ENCODE measurements around the gene NEU3.

- TF ChIP-seq SPI1 (IDR thresholded peaks at IDR 0.05; ENCODE audit: low read depth, low read length) = no peak
- no peak for TF ChIP-seq POLR2A (IDR thresholded peaks at IDR 0.05; ENCODE audit: low read depth, low read length)
- TF ChIP-seq POLR2AphosphoS5 (IDR thresholded peaks at IDR 0.05; ENCODE audit: low read depth, low read length) = no peak
- no peak for TF ChIP-seq TAF1 (IDR thresholded peaks at IDR 0.05; ENCODE audit: low read depth, low read length)
- TF ChIP-seq POU2F2 (IDR thresholded peaks at IDR 0.05; ENCODE audit: low read depth, low read length) = no peak
Observed at GRCh38 chr11:75024068-75024449, 35.3 kb downstream of the NEU3 start.

Data from GM12891 (cell line).